ENCODE measurements around the gene TMEM181.
"Not testable (repeated sequence)": the region's sequence is repeated elsewhere in the genome, so short reads cannot be mapped to it uniquely, and the experiment has no call there.

TMEM181 gene

DNA sequence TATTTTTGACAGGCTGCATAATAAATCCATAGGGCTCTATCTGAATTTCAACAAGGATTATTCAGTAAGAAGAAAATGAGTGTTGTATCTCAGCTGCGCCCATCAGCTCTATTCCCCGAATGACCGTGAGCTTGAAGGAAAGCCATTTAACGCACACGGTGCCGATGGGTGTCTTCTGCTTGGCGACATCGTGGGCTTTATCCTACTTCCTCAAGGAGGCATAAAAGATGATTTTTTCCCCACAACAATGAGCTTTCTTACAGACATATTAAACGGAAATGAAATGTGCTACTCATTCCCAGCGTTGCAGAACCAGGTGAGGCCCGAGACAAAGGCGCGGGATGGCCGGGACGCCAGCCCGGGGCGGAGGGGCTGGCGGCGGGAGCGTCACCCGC, 83.9 kb downstream of the TMEM181 start:
- DNase-seq, result no peak

DNA sequence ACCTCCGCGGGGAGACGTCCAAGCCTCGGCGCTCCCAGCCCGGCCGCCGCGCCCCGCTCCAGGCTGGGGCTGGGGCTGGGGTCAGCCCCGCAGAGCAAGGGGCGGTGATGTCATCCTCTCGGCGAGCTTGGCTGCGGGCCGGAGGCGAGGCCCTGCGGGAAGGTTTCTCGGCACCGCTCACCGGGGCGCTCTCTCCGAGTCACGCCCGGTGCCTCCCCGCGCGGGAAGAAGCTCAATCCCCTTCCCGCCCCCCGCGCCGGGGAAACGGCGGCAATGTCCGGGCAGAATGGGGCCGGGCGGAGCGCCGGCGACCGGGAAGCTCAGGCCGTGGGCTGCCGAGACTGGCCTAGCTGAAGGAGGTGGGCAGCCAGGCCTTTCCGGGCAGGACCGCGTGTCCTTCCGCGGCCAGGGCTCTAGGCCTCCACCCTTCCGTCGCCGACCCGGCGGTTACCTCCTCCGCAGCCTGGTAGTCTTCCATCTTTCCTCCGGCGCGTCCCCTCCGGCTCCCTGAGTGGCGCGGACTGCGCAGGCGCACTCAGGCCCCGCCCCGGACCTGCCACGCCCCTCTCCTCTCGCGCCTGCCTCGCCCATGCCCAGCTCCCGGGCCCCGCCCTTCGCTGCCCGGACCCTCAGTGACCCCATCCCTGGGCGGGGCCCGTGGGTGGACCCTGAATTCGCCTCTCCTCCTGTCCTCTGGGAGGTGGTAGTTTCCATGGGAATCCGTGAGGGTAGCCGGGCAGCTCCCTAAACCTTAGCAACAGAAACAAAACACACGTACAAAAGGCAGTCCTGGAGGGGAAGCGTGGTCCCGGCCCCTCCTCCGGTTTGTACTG, 84.6 kb downstream of the TMEM181 start, which contains the start of gene DYNLT1:
Gene DYNLT1, minus strand, starts transcription at position 513 of the 833 bp plus-strand sequence. Its CDS starts 35 bp downstream, at position 478.
- DNase-seq, result peak; percentile 93

GRCh38 chr6:158645064-158646022, 85.5 kb downstream of the TMEM181 start:
- no peak for DNase-seq

- DNase-seq, result no peak
Measured at GRCh38 chr6:158646023-158646910, 86.4 kb downstream of the TMEM181 start.

GRCh38 chr6:158647501-158647900, 87.6 kb downstream of the TMEM181 start:
- DNase-seq, result peak; percentile 22

GRCh38 chr6:158648682-158649131, 88.8 kb downstream of the TMEM181 start:
- no peak for DNase-seq

- DNase-seq, result peak; percentile 31
Measured at GRCh38 chr6:158649289-158650143, 89.6 kb downstream of the TMEM181 start, which contains the start of gene SYTL3. Gene SYTL3, plus strand, starts transcription at chr6:158650054. Its CDS starts 13,215 bp downstream, at chr6:158663269.

DNA sequence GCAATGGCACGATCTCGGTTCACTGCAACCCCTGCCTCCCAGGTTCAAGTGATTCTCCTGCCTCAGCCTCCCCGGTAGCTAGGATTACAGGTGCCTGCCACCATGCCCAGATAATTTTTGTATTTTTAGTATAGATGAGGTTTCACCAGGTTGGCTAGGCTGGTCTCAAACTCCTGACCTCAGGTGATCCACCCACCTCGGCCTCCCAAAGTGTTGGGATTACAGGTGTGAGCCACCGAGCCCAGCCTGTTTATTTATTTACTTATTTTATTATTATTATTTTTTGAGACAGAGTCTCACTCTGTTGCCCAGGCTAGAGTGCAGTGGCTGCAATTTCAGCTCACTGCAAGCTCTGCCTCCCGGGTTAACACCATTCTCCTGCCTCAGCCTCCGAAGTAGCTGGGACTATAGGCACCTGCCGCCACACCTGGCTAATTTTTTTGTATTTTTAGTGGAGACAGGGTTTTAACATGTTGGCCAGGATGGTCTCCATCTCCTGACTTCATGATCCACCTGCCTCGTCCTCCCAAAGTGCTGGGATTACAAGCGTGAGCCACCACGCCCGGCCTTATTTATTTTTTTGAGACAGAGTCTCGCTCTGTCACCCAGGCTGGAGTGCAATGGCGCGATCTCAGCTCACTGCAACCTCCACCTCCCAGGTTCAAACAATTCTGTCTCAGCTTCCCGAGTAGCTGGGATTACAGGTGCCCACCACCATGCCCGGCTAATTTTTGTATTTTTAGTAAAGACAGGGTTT, 92.3 kb downstream of the TMEM181 start:
- DNase-seq, result not testable (repeated sequence)

DNA sequence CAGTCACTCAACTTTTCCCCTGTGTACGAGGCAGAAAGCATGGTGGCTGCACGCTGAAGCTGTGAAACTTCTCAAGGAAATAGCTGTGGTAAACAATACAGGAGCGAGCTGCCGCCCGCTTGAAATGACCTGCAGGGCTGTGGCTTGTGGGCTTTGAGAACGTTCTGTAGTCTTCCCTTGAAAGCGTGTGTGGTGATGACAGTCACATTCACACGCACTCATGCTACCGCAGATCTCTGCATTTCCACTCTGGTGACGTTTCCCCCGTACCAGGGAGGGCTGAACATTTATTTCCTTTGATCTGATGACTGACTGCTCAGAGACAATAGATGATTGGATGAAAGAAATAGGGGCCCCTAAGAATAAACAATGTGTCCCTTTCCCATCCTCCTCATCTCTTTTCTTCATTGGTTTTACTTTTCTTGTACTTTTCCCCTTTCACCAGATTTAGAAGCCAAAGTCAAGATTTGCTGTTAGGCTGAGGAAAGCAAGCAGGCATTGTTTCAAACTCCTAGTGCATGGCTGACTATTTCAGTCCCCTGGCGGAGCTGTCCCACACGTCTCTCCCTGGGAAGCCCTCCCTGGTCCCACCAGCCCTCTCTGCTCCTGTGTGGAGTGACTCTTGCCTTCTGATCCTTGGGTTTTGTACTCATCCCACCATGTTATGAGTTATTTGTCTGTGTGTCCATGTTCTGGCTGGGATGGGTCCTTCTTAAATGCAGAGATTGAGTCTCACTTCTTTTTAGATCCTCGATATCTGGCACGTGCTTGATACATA, 93.9 kb downstream of the TMEM181 start:
- no peak for DNase-seq

GRCh38 chr6:158654498-158654897, 94.6 kb downstream of the TMEM181 start:
- no peak for DNase-seq

GRCh38 chr6:158654960-158655489, 95.1 kb downstream of the TMEM181 start:
- DNase-seq, result no peak

DNA sequence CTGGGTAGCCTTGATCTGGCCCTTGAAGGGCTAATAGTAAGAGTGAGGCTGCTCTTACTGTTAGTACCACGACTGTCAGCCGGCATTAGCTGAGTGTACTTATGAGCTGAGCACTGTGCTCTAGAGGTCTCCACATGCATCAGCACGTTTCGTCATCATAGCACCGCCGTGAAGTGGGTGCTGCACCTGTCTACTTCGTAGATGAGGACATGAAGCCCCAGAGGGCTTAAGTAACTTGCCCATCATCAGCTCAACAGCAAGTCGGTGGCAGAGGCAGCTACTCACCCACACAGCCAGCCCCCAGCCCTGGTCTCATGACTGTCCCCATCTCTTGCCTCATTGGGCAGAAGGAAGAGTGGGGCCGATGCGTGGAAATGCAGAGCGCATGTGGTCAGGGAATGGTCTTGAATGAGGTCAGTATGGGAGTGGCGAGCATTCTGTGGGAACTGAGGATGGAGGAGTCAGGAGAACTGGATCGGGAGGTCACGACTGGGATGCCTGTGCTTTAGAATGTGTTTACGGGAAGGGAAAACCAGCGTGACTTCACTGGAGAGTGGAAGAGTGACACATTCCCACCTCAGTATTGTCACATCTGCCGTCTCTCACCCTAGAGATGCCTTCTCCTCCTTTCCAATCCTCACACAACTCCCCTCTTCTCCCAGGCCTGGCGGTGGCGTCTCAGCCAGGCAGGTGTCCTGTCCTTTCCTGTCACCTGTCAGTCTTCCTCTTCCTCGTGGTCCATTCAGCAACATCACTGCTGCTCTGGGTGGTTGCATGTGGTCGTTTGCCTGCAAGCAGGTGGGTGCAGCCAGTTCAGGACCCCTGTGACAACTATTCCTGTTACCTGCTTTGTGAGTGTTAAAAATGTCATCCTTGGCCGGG, 95.9 kb downstream of the TMEM181 start:
- DNase-seq, result peak; percentile 73

DNA sequence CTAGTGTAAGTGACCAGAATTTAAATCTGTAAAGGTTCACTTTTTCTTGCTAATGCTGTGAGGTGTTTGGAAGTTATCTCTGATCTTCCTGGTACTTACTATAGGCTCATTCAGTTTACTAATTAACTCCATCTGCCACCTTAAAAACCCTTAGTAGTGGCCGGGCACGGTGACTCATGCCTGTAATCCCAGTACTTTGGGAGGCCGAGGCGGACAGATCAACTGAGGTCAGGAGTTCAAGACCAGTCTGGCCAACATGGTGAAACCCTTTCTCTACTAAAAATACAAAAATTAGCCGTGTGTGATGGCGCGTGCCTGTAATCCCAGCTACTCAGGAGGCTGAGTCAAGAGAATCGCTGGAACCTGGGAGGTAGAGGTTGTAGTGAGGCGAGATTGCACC, 97.1 kb downstream of the TMEM181 start:
- not testable (repeated sequence) for DNase-seq

DNA sequence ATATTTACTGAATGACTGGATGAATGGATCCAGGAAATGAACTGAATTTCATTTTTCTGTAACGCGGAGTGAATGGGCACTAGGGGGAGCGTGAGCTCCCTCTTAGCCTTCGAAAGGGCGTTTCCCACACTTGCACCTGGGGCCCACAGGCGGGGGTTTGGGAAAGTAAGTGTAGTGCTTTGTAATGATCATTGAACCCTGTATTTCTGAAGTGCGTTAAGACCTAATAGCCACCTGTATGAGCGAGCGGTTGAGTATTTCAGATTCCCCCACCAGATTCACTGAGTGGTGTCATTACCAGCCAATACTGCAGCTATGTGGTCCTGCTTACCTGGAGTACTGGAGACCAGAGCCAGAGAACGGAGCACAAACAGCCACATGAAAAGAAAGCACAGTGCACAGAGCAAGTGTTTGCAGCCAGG, 100.5 kb downstream of the TMEM181 start:
- DNase-seq, result peak; percentile 84

DNA sequence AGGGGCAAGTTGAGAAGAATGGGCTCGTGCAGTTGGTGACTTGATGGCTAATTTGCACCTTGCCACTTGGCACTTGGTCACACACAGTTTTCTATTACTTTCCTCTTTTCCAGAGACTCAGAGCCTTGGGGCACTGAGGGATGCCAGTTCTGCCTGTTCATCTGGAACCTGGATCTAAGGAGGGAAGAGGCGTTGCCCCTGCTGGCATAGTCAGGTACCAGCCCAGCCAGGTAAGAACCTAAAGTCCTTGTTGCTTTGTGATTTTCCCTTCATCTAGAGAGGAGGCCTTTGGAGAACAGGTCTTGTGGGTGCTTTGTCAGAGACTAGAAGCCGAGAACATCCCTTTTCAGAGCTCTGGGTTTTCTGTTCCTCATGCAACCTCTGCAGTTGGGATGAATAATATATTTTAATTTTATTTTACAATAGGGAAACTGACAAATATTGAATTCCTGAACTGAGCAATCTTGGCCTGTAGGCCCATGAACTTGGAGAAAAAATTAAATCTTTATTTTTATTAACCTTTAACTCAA, 101.3 kb downstream of the TMEM181 start:
- peak; percentile 54 for DNase-seq

DNA sequence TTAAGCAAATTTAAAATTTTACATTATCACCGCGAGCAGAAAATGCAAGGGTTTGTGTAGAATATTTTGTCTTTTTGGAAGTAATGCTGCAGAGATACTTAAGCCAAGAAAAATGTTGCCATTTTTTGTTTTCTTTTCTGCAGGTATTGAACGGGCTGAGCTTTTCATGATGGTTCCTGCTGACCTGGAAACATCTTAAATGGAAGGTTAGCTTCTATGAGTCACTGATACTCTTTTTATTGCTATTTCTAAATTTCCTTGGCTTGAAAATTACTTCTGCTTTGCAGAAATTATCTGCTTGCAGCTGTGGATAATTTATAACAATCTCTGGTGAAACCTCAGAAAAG, 102.7 kb downstream of the TMEM181 start:
- DNase-seq, result no peak

DNA sequence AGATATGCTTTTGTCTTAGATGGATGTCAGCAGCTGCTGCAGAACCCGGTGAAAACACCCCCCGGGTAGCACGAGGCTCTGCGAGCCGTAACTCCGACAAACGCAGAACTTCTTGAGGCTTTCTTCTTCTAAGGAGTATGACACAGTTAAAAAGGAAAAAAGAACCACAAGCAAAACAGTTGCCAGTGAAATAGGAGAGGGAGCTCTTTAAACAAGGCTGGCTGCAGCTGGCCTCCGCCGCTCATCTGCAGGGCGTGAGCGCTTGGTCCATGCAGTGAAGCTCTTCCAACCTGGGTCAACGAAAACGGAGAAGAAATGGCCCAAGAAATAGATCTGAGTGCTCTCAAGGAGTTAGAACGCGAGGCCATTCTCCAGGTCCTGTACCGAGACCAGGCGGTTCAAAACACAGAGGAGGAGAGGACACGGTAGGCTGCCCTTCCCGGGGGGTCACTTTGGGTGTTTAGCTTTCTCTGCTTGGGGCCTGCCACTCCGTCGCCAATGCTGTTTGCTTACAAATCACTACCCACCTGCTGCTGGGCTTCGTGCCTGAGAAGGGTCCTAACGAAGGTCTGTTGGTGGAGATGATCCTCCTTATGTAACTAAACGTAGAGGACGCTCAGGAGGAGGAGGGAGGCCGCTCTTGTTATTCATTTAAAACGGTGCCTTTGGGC, 103.2 kb downstream of the TMEM181 start:
- peak; percentile 91 for DNase-seq

Data from NCI-H345 (cell line).